M059J (cell line): ENCODE measurements around the gene RARA. TPM values are rescaled to one million over a fixed set of nuclear protein-coding genes. Genes with fewer than 3 reads are reported as not detected.

Experiments used
- DNase-seq: peaks from one replicate; pipeline ENCODE4 v3.0.0-alpha.2; 2012; ENCODE audit warnings: low read depth
- total RNA-seq: library from RNA; depleted of rRNA; stranded (reverse); fragments of >200 nt; shearing (Covaris generic); gene quantifications from 2 replicates; pipeline ENCODE4 v1.2.3, GENCODE V29; 2014

Gene RARA
- total RNA-seq, 1 experiment from 2014 or later: 17.8 TPM

DNA sequence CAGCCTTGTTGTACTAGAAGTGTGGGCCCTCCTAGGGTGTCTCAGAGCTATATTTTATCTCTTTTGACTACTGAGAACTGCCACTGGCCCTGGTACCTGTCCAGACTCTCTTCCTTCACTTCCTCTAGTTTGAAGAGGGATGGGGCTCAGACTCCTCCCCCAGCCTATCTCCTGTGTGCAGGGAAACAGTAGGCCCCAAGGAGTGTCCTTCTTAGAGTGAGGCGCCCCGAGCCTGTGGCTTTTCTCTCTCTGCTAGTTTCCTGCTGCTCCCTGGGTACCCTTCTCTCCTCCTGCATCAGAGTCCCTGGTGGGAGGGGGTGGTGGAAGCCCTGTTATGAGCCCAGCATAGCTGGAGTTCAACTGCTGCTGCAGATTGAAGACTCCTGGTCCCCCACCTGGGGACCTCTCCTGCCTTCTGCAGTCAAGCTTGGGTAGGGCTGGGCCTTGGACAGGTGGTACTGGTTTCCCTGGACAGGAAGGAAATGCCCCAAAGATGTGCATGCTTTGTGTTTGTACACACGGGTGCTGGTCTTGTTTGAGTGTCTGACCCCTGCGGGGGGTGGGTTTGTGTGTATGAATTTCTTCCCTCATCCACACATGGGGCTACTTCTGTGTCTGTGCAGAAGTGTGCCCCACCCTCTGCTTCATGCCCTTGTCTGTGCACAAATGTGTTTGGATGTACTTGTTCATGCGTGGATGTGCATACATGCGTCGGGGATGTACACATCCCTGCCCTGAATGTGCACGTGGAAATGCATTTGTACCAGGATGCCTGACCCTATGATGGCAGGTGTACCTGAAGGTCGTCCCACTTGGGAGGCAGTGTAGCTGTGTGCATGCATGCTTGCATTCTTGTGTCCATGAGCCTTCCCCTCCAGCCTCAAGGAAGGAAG lies 6.9 kb downstream of the RARA start:
- DNase-seq: no peak

DNA sequence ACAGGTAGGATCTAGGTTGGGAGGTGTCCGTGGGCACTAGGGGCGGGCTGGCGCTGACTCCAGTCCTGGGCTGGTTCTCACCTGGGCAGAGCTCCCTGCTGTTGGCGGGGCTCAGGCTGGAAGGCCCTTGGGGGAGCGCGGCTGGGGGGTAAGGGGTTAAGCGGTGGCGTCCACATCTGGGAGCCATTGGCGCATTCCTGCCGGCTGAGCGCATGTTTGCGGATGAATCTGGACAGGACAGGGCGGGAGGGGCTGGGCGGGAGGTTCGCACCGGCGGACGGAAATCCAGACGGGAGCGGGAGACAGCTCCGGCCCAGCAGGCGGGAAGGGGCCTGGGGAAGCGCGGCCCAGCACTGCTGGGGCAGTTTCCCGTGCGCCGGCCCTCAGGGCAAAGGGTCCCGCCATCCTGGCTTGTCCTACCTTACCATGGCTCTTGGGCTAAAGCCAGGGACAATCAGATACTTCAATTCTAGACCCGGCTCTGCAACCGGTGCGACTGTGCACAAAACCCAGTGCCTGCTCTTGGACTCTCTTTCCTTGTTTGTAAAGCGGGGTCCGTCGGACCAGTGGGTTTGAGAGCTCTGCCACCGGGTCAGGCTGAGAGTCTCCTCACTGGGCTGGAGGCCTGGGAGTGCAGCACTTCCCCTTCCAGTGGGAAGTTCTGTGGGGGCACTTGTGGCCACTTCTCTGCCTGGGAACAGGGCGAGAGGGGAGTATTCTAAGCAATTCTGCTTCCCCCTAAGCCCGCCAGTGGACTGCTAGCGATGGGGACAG lies 7.8 kb downstream of the RARA start:
- no peak for DNase-seq

DNA sequence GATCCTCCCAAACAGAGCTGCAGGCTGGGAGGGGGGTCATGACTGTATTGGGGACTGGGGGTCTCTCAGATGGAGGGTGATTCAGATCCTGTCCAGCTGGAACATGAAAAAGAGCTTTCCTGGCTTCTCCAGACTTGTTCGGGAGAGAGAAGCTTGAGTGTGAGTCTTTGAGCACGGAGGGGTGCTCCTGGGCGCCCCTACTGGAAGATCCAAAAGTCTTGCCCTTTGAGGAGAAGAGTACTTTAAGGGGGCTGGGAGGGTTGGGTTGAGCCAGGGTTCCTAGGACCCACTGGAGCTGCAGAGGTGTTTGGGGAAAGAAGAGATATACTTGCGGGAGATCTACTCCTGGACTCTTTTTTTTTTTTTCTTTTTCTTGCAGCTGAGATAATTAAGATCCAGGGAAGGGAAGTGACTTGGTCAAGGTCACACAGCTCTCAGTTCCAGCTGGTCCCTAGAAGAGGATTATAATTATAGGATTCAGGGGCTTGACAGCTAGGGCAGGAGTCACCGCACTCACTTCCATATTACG lies 8.4 kb downstream of the RARA start:
- DNase-seq: no peak

DNA sequence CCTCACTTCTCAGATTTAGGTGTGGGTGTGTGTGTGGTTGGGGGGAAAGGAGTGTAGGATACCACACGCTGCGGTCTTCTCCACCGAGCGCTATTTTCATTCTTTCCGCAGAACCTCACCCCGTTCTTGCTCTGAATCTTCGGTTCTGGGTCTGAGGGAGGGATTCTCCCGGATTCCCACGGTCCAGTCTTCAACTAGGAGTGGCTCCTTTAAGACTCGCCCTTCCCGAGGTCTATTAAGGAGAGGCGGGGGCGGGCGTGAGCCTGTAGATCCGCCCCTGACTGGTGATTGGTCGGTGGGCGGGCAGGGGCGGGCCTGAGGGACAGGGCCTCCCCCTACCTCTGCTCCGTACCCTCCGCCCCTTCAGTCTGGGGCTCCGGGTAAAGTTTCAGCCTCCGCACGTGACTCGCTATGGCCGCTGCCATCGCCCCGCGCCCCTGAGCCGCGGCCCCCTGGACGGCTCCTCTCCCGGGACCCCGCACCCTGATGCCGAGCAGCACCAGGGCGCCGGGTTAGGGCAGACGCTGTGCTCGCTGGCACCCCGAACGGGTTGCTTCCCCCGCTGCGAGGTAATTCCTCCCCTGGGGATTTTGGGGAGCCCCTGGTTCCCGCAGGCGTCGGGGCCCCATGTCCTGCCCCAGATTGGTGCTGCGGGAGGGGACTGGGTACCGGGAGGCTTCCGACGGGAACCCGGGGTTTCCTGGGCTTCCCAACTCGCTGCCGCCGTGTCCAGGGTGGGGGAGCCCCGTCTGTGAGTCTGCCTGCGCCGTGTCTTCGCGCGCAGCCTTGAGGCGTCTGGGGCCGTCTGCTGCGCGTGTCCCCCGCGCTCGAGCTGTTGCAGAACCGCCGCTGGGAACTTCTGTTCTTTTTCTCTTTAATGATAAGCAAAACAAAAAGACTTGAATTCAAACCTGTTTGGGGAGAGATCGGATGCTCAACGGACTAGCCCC lies 9.2 kb downstream of the RARA start:
- DNase-seq: peak; percentile 95

DNA sequence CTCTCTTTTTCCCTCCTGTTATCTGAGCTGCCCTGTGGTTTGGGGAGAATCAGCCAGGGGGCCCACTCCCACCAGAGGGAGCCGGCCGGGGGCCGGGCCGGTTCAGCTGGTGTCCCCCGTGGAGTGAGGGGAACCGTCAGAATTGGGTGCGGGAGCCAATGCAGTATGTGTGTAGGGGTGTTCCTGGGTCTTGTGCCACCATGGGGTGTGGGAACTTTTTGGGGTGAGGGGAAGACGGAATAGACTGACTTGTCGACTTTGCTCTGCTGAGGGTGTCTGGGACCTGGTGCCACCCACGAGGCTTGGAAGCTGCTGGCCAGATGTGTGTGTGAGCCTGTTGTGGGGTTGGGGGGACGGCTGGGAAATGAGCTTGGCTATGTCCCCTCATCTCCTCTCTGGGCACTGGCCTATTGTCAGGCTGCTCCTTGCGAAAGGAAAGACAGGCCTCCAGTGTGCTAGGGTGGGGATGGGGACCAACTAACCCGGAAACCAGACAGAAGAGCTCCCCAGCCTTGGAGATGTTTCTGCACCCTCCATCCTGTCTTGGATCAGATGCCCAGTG lies 9.9 kb downstream of the RARA start:
- DNase-seq: no peak

DNA sequence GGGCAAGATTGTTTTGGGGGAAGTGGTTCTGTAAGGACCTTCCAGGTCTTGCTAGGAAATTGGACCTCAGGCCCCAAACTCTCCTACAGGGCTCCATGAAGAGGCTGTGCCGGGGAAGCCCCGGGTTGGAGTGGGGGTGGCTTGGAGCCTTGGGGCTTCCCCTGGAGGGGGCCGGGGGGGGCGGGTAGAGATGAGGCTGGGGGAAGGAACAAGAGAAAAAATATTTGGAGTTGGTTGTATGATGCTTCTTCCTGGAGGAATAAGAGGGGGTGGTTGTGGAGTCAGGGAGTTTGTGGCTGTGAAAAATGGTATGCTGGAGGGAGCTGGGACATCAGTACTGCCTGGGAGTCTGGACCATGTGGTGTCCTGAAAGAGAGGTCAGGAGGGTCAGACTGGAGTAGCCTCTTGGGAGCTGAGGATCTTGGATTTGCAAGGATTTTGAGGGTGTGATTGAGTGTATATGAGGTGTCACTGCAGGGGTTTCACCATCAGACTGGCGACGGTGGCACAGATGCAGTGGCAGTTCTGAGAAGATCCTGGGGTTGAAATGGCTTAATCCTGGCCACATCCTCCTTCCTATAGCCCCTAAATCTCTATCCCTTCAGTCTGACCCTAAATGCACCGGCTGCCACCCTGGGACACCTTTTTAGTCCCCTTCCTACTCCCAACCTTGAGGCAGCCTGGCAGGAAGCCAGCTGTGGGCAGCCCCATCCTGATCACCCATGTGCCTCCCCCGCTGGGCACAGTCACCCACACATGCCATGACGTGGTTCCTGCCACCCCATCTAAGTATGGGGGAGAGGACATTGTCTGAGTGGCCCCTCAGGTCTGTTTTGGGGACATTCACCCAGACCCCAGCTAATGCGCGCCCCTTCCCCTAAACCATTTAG lies 10.9 kb downstream of the RARA start:
- no peak for DNase-seq

DNA sequence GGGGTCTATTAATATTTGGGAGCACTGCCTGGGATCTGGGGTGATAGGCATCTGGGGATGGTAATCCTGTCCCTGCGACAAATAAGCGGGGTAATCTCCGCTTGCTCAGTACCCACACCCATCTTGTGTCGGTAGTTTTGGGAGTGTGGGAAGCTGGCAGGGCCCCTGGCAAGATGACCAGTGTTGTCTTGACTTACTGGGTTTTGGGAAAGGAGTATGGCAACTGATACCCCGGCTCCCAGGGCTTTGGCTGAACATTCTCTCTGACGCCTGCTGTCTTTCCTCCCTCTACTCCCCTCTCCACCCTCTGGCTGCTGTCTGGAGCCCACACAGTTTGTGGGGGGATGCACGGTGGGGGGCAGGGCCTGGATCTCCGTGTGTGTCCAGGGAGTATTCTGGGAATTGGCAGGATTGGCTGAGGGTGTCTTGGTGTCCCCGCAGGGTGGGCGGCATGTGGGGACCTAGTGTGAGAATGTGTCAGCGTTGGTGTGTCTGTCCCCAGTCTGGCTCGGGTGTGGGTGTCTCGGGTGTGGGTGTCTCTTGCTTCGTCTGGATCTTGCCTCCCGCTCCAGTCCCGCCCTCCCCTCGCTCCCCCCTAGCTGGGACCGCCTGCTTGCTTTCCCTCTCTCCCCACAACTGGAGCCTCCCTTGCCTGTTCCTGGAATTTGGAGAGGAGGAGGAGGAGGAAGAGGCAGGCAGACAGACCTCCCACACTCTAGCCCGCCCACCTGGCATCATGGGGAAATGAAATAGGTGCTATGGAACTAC lies 12.0 kb downstream of the RARA start:
- DNase-seq: no peak

DNA sequence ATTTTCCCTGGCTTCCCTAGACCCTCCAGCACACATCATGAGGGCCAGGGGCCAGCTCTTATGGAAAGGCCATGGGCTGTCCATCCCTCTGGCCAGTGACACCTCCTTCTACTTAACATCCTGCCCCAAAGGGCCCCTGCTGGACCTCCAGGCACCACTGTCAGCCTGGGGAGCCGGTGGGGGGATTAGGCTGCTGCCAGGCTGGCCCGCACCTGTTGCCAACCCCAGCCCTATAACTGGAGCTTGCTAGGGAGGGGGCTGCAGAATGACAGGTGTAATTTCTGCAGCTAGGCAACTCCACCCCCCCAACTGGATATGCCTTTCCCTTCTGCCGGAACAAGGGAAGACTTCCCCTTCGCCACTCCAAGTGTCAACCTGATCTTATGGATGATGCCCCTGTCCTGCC lies 12.5 kb downstream of the RARA start:
- DNase-seq: no peak

DNA sequence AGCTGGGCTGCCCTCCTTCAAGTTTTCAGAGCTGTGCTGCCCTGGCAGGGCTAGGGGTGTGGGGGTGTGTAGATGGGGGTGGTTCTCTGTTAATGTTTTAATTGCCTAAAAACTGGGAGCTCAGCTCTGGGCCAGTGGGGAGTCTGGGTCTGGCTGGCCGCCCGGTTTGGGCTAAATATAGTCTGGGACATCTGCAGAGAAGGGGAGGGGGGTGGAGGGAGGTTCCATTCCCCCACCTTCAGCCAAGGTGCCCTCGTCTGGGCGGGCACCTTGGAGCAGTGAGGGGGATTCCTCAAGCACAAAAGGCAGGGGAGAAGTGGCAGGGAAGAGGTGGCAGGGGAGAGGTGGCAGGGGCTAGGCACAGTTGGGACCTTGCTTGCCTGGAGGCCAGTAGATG lies 13.0 kb downstream of the RARA start:
- peak; percentile 67 for DNase-seq

DNA sequence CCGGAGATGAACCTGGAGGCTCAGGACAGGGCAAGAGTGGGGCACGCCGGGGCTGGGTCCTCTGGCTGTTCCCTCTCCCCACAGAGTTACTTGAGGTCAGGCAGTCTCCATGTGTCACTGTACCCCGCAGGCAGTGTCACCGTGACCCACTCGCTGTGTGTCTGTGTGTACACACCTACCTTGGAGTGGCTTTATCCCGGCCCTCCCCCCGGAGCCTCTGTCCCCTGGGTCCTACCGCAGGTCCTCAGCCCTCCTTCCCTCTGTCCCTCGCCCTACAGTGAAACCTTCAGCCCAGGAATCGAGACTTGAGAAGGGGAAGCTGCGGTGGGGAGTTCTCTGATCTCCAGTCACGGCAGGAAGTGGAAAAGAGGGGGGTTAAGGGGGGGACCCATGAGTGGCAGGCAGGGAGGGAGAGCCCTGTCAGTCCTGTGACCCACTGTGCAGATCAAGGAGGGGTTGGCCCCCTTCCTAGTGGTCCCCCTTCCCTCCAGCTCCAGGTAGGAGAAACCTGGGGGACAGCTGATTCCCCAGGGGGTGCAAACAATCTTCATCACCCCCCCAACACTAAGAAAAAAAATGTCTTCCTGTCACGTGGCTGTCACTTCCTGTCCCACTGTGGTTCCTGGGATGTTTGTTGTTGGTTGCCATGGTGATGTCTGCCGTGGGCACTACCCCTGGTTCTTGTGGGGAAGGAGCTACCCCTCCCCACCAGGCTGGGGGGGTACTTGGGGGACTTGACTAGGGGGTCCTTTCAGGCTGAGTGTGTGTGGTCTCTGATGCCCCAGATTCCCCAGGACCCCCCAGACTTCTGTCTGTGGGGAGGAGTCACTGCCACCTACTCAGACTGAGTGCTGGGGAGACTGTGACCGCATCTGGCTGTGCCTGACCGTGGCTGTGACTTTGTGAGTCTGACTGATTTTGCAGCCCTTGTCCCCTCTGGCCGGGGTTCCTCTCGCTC lies 13.7 kb downstream of the RARA start:
- DNase-seq: peak; percentile 95

DNA sequence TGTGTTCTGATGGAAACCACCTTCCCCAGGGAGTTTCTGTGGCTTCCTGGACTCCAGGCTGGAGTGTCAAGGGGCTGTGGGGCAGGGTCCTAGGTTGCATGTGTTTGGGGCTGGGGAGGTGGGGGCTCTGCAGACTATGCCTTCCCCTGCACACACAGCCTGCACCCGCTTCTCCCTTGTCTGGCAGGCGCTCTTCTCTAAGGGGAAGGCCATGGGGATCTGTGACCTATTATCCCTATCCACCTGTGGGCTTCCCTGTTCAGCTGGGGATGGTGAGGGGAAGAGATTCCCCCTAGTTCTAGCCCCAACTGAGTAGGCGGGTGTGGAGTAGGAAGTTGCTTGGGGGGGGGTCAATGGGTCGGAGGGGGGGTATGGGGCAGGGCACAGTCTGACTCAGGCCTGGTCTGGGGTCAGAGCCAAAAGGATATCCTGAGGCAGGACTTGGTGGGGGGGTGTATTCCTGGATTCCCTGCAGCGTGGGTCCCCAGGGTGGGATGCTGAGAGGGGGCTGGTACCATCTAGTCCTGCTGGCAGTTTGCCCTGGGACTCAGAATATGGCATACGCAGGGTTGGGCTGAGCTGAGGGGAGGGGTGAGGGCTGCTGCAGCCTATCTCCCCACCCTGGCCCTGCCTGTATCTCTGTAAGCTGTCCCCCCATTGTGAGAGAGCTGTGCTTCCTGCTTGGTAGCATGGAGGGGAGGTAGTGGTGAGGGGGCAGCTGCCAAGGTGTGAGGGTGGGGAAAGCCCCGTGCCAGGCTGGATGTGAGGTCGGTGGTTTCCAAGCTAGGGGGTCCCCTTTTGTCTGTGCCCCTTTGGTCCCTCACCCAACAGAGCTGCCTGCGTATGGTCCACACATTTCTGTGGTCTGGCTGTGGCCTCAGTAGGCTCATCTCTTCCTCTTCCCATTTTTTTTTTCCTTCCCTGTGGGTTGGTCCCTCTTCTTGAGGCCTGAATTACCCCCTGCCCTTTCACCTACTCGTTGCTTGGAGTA lies 14.7 kb downstream of the RARA start:
- peak; percentile 75 for DNase-seq

DNA sequence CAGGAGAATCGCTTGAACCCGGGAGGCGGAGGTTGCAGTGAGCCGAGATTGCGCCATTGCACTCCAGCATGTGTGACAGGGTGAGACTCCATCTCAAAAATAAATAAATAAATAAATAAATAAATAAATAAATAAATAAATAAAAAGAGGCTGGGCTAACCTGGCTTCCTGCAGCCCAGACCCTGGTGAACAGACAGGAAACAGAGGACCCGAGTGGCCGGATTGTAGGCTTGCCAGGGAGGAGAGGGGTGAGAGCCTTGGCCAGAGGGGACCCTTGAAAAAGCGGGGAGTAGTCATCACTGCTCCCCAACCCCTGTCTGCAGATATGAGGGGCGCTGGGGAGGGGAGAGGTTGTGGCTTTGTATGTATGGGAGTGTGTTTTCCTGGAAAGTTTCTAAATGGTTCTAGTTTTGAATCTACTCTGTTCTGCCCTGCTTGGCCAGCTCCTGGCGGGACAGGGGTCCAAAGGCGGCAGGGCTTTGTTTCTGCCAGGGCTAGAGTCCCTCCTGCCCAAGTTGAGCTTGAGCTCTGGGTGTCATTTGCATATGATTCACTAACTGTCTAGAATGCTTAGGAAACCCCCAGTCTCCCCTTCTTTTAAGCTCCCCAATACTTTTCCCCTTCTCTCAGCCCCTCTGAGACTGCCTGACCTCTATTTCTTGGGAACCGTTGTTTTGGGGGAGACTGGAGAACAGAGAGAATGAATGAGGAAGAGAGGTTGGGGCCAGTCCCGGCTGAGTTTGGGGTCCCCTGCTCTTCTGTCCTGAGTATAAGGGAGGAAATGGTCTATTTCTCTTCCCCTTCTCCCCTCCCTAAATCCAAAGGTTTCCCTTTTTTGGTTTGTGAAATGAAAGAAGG lies 16.4 kb downstream of the RARA start:
- DNase-seq: no peak

DNA sequence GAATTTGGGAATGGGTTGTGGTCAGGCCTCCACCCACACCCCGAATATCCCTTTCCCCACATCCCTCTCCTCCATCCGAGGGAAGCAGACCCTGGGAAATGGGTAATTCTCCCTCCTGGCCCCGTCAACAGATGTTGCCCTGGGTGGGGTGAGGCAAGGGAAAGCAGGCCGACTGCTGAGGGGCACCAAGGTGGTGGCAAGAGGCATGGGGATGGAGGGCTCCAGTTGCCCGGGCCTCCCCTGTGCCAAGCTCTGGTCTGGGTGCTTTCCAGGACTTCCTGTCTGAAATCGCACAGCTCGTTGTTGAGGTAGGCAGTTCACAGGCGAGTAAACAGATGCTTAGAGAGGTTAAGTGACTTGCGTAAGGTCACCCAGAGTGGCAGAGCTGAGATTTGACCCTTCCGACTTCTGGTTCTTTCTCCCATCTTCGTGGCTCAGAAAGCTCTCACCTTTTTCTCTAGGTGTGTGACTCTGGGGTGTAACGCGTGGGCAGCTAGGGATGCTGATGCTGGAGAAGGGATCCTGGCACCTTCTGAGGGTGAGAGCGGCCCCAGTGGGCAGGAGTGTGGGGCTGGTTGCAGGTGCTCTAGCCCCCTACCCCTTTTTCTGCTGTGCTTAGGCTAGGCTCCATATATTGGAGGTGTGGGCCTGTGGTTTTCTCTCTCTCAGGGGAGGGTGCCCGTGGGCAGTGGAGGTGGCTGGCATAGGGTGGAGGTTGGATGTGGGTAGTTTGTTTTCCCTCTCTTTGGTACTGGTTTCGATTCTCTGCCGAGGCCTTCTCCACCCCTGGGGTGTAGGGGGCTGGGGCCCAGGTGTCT lies 17.2 kb downstream of the RARA start:
- DNase-seq: peak; percentile 66

DNA sequence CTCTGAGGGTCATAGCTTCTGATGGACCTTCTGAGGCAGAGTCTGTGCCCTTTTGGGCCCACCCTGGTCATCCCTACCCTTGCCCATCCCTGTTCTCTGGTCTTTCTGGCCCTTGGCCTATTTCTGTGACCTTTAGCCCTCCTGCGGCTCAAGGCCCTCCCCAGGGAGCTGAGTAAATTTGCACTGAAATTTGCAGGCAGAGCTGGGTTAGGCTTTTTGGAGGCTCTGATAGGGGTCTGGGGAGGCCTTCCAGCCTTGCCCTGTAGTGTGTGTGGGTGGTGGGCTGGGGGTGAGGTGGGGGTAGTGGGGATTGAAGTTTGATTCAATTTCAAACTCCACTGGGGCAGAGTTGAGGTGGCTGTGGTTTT lies 17.8 kb downstream of the RARA start:
- no peak for DNase-seq

DNA sequence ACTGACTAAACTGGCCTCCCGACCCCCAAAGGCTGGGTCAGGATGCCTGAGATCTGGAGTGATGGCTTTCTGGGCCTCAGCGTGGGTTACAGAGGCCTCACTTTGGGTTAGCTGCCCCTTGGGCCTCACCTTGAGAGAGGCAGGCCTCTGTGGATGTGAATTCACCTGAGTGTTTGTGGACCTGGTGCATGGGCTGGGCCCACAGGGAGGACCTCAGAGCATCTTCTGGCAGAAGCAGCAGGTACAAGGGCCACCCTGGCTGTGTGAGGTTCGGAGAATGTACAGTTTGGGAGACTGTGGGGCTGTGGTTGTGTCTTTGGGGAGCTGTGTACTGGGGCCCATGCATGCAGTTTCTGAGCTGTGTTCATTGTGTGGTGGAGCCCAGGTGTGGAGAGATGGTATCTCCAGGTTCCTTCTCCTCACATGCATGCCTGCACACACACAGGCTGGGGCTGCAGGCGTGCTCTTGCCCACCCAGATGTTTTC lies 18.3 kb downstream of the RARA start:
- DNase-seq: no peak
